Ramos (cell line): ENCODE results near the gene MED9.

Source experiments
- in situ Hi-C: fragments of 300-500 bp; cut with MboI; formaldehyde crosslinking; loops from one replicate; pipeline ENCODE4 v1.14.3; 2022; ENCODE audit warnings: low sequenced_read_pairs; ENCODE audit not compliant: unreplicated experiment

Gene MED9

GRCh38 chr17:17499402-17500145, 22.8 kb downstream of the MED9 start:
- in situ Hi-C loops = loop anchor here (10.0 kb wide), 1 partner anchor 145 kb away; no protein-coding TSS in a partner anchor

- in situ Hi-C loops = no loop called here
These were observed 24.3 kb downstream of the MED9 start for GRCh38 chr17:17500999-17501605.

GRCh38 chr17:17502741-17503565, 26.2 kb downstream of the MED9 start:
- in situ Hi-C loops = no loop called here

- in situ Hi-C loops = no loop called here
These were observed 26.8 kb downstream of the MED9 start for GRCh38 chr17:17503566-17504130.

- in situ Hi-C loops = no loop called here
These were observed 27.7 kb downstream of the MED9 start for GRCh38 chr17:17504341-17505140.

GRCh38 chr17:17505151-17505550, 28.4 kb downstream of the MED9 start:
- in situ Hi-C loops = no loop called here

- in situ Hi-C loops = no loop called here
These were observed 28.9 kb downstream of the MED9 start for GRCh38 chr17:17505610-17506171.

DNA sequence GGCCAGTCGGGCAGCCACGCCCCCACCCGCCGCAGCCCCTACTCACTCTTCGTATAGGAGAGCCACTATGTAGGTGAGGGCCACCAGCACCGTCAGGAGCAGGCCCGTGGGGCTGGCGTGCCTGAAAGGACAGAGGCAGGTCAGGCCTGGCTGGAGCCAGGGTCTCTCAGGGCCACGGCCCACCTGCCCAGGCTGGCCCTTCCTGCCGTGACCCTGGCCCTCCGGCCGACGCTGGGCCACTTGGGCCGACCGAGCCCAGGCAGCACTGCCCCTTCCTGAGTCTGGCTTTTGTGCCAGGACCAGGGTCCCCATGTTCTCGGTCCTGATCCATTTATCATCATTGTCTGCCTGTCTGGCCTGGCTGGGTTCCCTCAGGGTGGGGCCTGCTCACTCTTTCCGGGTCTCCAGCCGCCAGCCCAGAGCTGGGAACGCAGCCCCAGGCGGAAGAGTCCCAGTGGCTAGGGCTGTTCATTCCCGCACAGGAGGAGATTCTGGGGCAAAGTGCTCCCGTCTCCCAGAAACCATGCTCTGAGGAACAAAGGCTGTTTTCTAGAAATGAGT, 29.5 kb downstream of the MED9 start:
- in situ Hi-C loops = no loop called here

GRCh38 chr17:17506893-17507464, 30.2 kb downstream of the MED9 start:
- in situ Hi-C loops = no loop called here

DNA sequence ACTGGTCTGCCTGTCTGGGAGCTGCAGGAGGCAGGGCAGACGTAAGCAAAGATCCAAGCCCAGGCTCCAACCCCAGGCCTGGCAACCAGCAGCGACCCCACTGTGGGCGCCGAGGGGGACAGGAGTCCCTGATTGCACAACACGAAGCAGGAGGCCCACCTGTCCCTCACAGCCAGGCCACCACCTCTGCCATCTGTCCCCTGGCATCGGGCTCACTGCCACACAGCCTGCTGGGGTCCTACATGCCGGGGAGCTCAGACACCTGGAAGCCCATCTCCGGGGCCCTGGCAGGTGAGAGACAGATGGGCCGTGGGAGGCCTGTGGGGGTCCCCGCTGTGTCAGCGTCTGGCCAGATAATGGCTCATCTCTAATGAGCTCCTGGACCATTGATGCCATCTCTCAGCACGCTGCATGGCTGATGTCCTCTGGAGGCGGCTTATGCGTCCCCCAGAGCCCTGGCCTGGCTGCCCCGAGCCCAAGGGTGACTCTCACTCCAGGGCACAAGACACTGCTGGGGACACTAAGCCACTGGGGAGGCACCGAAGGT, 30.7 kb downstream of the MED9 start:
- in situ Hi-C loops = no loop called here

- in situ Hi-C loops = no loop called here
These were observed 31.3 kb downstream of the MED9 start for GRCh38 chr17:17508019-17508535.

DNA sequence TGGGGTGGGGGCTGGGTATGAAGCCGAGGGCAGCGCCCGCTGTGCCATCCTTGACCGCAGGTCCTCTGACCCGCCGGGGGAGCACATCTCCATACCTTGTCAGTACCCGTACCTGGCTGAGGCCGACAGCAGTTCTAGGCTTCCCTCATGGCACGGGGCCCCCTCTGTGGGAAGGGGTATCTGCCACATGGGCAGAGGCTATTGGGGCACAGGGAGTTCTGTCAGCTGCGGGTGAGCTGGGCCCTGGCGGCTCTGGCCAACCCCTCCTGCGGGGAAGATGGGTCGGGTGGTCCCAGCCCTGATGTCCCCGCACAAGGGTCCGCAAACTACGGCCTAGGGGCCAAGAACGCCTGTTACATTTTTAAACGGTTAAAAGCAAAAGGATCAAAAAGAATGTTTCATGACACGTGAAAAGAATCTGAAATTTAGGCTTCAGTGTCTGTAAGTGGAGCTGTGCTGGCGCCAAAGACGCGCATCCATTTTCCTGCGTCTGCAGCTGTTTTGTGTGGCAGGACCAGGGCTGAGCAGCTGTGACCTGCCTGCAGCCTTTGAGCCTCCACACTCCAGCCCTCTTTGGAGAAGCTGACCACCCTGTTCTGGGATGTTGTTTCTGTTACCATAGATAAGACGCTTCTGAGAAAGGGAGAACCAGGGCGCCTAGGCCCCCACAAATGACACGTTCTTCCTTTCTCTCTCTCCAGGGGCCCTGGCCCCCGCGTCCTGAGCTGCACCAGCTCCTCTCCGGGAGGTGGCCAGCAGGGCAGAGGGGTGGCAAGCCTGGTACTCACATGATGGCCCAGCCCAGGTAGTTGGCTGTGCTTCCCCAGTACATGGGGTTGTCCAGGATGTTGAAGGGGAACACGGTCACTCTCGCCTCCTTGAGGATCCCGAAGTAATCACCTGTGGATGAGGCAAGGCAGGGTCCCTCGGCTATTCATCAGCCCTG, 32.1 kb downstream of the MED9 start:
- in situ Hi-C loops = no loop called here

GRCh38 chr17:17509601-17510425, 33.0 kb downstream of the MED9 start:
- in situ Hi-C loops = no loop called here

- in situ Hi-C loops = no loop called here
These were observed 33.9 kb downstream of the MED9 start for GRCh38 chr17:17510456-17511292.

- in situ Hi-C loops = no loop called here
These were observed 34.5 kb downstream of the MED9 start for GRCh38 chr17:17511293-17511741.
